GM19043 (cell line): ENCODE data around the gene FAM83D.

Source experiments
- ATAC-seq: cut with Tn5 transposase; IDR thresholded peaks from one replicate; pipeline ENCODE4 v1.9.1; 2021; ENCODE audit warnings: low read depth; ENCODE audit not compliant: unreplicated experiment

FAM83D gene

DNA sequence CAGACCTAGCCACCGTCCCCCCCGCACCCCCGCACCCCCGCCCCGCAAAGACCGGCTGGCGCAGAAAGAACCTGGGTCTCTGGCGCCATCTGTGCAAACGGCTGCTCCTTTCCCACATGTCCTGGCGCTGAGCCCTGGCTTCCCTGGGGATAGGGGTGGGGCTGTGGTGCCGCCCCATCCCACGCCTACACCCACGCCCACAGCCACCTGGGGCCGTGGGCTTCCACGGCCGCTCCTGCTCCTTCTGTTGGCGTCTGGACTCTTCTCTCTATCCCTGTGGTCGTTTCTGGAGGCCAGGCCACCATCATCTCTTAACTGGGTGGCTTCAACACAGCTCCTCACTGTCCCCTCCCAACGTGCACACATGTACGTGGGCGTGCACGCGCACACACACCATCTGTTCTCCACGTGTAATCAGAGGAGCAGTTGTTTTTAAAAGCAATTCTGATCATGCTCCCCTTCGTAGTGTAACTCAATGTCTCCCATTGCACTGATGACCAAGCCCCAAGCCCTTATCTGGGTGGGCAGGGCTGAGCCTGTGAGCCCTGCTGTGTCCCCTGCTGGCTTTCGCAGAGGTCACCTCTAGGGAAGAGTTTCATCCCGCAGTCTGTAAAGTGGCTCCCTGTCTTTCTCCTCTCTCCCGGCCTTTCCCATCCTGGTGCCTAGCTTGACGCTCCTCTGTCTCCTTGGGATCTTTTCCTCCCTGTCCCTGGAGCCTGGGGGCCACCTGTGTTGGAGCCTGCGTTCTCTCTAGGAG lies 31.9 kb upstream of the FAM83D start:
- no peak for ATAC-seq

DNA sequence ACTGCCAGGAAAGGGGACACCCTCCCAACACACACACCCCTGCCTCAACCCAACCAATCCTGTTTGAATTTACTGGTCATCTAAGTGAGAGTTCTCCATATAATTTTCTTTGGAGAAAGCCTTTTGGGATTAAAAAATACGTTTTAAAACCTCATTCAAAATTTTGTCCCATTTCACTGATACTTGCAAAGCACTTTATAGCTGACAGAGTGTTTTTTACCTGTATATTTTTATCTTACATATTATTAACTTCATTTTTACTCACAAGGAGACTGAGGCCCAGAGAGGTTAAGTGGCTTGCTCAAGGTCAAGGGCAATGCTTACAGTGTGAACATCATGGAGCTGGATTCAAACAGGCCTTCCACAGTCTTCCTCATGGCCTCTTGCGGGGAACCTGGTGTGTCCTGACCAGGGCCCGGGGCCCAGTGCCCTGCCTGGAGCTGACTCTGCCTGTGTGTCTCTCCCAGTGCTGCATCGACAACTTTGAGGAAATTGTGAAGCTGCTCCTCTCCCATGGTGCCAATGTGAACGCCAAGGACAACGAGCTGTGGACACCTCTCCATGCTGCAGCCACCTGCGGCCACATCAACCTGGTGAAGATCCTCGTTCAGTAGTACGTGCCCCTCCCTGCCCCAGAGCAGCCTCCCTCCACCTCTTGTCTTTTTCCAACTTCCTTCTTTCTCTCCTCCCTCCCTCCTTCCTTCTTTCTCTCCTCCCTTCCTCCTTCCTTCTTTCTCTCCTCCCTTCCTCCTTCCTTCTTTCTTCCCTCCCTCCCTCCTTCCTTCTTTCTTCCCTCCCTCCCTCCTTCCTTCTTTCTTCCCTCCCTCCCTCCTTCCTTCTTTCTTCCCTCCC lies 30.9 kb upstream of the FAM83D start:
- no peak for ATAC-seq

DNA sequence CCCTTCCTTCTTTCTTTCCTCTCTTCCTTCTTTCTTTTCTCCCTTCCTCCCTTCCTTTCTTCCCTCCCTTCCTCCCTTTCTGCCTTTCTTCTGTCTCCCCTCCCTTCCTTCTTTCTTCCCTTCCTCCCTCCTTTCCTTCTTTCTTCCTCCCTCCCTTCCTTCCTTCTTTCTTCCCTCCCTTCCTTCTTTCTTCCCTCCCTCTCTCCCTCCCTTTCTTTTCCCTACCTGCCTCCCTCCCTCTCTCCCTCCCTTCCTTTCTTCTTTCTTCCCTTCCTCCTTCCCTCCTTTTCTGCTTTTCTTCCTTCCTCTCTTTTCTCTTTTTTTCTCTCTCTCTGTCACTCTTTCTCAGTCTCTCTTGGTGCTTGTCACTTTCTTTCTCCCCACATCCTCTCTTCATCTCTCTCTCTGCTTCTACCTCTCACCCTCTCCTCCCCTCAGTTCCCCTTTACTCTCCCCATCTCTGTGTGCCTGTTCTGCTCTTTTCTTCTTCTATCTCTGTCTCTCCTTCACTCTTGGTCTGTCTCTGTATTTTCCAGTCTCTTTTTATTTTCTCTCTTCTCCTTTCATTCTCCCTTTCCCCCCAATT lies 30.1 kb upstream of the FAM83D start:
- ATAC-seq: no peak

DNA sequence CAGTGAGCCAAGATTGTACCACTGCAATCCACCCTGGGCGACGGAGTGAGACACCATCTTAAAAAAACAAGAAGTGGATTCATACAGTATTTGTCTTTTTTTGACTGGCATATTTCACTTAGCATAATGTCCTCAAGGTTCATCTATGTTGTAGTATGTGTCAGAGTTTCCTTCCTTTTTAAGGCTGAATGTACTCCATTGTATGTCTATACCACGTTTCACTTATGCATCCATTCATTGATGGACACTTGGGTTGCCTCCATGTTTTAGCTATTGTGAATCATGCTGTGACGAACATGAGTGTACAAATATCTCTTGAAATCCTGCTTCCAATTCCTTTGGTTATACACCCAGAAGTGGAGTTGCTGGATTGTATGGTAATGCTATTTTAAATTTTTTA lies 28.9 kb upstream of the FAM83D start:
- ATAC-seq: no peak

DNA sequence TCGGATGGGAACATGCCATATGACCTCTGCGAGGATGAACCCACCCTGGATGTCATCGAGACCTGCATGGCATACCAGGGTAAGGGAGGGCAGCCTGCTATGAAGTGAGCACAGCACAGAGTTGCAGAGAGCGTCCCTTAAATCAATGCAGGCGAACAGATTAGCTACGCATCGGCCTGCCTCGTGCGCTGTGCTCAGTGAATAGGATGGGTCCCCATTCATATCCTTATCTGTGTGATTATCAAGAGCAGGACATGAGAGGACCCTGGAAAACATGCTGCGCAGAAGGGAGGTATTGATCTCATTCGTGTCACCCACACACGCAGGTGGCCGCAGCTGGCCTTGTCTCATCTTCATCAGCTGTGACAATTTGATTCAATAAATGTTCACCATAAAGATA lies 25.6 kb upstream of the FAM83D start:
- ATAC-seq: no peak

DNA sequence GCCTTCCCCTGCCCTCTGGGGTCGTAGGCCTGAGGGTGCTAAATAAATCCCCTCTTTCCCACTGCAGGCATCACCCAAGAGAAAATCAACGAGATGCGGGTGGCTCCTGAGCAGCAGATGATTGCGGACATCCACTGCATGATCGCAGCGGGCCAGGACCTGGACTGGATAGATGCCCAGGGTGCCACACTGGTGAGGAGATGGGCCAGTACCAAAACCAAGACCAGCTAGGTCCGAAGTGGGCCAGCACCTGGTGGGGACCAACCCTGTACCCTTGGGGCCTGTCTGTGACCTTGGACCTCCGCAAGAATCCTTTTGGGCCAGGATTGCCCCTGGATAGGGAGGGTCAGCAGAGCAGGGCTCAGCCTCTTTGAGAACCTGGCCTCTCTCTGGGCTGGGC lies 23.6 kb upstream of the FAM83D start:
- ATAC-seq: no peak

DNA sequence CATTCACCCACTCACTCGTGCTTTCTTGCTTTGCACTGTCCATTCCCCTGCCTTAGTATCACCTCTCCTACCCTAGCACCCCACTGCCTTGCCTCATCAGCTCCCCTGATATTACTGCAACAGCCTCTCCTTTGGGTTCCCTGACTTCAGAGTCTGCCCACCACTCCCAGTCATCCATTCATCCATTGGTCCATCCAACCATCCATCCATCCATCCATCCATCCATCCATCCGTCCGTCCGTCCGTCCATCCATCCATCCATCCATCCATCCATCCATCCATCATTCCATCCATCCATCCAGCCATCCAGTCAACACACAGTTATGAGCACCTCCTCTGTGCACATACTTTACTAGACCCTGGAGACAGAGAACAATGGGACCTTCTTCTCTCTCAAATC lies 22.9 kb upstream of the FAM83D start:
- ATAC-seq: no peak

DNA sequence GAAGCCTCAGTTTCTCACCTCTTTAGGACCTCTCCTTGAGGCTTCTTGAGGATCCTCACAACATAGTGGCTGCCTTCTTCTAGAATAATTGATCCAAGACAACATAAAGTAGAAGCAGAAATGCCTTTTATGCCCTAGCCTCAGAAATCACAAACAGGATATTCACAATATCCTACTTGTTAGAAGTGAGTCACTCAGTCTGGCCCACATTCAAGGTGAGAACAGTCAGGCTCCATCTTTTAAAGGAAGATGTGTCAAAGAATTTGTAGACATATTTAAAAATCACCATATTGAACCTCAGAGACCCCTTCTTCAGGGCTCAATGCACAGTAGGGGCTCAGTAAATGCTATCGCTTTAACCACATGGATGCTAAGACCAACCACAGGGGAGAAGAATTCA lies 20.8 kb upstream of the FAM83D start:
- no peak for ATAC-seq

DNA sequence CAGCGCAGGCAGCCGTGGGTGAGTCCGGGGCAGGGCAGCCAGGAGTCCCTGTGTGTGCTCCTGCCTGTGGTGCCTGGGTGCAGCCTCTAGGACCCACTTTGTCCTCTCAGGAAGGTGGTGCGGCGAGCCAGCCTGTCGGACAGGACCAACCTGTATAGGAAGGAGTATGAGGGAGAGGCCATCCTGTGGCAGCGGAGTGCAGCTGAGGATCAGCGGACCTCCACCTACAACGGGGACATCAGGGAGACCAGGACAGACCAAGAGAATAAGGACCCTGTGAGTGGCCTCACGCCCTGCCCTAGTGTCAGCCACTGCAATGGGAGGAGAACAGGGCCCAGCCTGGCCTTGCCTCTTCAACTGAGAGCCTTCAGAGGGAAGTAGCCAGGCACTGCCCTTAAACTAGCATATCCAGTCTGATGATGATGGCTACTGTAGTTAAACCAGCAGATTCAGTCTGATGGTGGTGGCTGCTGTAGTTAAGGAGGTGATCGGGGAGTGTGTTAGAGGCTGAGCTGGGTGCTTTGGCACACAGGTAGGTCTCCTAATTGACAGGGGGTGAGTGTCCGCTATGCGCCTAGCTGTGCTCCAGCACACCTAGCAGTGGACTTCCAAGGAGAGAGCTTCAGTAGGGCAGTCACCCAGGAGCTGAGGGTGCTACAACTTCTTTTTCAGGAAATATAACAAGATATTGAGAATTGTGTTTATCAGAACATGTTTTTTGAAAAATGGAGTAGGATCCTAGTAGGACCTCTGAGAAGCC lies 18.1 kb upstream of the FAM83D start:
- no peak for ATAC-seq

DNA sequence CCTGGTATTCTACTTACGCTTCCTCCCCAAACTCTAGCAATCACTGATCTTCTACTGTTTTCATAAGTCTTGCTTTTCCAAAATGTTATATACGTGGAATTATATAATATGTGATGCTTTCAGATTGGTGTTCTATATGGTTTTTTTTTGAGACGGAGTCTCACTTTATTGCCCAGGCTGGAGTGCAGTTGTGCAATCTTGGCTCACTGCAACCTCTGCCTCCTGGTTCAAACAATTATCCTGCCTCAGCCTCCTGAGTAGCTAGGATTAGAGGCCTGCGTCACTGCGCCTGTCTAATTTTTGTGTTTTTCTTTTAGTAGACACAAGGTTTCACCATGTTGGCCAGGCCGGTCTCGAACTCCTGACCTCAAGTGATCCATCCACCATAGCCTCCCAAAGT lies 10.9 kb upstream of the FAM83D start:
- ATAC-seq: no peak

DNA sequence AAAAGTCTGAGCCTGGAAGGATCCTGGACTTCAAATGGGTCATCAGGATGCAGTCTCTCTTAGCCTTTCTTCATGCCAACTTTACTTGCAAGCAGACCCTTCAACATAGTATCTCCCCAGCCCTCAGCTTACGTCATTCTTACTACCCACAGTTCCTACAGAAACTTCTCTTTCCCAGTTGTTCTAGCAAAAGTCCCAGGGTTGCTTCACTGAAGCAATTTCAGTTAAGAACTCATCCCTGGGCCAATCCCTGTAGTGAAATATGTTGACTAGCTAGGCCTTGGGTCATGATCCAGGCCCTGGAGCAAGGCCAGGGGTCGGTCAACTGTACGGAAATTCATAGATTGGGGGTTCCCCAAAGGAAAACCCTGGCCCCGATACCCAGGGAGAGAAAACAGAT lies 8.6 kb upstream of the FAM83D start:
- ATAC-seq: no peak

DNA sequence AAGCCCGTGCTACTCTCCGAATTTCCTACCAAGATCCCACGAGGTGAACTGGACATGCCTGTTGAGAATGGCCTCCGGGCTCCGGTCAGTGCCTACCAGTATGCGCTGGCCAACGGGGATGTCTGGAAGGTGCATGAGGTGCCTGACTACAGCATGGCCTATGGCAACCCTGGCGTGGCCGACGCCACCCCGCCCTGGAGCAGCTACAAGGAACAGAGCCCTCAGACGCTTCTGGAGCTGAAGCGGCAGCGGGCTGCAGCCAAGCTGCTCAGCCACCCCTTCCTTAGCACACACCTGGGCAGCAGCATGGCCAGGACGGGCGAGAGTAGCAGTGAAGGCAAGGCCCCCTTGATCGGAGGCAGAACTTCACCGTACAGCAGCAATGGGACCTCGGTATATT lies 8.0 kb upstream of the FAM83D start:
- no peak for ATAC-seq

DNA sequence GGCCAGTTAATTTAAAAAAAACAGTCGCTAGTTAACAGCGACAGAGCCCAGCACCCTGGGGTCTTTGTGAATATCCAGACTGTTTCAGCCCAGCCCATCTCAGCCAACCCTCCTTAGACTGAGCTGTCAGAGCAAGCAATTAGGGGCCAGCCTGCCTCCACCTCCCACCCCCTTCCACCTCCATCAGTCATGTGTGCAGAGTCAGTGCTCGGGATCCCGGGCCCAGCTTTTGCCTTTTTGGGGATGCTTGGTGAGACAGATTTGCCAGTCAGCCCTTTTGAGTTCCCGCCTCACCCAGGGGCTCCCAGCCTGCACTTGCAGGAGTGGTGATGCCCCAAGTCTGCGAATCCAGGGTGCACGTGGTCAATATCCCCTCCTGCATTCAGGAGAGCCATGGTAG lies 6.5 kb upstream of the FAM83D start:
- ATAC-seq: no peak

DNA sequence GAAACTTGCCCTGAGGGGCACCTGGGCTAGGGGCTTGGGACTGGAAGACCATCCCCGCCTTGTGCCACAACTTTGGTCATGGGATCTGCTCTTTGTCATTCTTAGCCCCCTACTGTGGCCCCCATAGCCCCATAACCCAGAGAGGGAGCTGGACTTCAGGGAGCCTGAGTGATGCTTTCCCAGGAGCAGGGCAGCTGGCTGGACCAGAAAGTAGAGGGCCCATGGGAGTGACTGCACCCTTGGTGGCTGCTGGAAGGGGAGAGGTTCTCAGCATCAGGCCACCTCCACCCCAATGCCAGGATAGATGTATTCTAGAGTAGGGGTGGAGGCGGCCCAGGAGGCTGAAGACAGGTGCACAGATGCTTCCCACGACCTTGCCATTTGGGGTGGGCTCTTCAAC lies 5.8 kb upstream of the FAM83D start:
- no peak for ATAC-seq

DNA sequence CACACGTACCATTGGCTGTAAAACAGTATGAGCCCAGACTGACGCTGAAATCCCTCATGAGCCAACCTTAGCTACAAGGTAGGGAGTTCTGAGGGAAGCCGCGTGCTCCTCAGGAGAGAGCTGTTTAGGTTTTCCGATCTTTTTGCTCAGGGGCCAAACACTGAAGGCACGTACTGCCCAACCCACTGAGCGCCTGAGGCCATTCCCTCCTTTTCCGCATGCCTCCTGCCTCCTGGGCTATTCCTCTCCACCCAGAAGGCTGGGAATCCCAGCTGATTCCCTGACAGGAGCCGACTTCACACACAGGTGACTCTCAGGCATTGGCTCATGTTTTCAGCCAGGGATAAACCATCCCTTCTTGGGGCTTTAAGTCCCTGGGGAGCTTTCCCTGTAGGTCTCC lies 5.4 kb upstream of the FAM83D start:
- ATAC-seq: no peak

DNA sequence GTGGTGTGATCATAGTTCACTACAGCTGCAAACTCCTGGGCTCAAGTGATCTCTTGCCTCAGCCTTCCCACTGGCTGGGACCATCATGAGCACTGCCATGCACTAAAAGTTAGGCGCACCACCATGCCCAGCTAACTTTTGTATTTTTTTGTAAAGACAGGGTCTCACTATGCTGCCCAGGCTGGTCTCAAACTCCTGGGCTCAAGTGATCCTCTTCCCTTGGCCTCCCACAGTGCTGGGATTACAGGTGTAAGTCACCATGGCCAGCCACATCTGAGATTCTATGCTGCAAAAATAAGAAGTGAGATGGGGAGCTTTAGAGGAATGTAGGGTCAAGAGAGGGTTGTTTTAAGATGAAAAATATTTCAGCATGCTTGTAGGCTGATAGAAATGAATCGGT lies 1.5 kb upstream of the FAM83D start:
- no peak for ATAC-seq

DNA sequence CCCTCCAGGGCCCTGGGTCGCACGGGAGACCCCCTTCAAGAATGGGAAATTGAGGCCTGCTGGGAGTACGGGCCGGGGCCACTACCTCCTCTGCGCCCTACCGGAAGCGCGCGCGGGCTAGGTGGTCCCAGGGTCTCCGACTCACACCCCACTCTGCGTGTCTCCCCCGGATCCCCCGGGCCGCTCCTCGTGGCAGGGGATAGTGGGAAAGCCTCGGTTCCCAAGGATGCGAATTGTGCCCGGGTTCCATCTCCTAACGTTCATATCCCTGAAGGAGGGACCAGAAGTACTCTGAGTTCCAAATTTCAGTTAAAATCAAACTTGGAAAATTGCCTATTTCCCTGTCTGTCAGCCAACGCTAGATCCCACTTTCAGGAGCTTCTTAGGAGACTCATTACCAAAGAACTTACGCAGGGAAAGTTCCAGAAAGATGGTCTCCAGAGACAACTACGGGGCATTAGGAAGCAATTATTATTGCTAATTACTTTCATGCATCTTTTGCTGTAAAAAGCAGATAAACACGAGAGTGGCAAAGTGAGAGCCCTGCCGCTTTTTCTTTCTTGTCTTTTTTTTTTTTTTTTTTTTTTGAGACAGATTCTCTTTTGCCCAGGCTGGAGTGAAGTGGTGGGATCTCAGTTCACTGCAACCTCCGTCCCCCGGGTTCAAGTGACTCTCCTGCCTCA lies 858 bp downstream of the FAM83D start:
- ATAC-seq: no peak

DNA sequence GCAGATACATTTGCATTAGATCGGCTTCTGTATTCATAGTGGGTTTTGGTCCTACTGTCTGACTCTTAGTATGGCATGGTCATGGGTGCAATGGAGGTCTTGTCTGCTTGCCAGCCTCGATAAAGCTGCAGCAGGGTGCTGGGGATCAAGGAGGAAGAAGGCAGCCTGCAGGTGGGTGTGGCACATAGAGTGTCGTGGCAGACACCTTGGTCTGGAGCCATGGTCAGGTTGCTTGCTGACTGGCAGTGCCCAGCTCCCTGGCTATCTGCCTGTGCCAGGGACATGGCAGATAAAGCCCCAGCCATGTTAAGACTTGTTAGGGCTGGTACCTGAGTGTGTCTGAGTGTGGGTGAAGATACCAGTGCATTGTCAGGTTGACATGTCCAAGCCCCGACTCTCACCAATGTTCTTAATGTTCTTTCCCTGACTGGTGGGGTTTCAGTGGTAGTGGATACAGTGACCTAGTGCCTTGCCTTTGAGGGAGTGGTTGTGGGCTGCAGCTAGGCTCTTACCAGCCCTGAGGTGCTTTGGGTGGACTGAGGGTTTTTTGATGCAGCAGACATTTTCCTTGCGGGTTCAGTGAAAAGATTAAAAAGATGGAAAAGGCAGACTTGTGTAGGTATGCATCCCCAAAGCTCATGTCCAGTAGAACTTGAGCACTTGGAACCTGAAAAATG lies 1.8 kb downstream of the FAM83D start:
- ATAC-seq: no peak

DNA sequence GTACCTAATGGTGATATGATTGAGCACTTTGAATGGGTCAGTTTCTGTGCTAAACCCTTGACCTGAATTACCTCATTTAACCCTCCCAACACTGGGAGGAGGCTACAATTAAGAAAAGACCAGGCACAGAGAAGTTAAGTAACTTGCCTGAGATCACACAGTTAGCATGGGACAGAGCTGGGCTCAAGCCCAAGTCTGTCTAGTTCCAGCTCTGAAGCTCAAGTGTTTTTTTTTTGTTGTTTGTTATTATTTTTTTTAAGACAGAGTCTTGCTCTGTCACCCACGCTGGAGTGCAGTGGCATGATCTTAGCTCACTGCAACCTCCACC lies 4.0 kb downstream of the FAM83D start:
- ATAC-seq: no peak

DNA sequence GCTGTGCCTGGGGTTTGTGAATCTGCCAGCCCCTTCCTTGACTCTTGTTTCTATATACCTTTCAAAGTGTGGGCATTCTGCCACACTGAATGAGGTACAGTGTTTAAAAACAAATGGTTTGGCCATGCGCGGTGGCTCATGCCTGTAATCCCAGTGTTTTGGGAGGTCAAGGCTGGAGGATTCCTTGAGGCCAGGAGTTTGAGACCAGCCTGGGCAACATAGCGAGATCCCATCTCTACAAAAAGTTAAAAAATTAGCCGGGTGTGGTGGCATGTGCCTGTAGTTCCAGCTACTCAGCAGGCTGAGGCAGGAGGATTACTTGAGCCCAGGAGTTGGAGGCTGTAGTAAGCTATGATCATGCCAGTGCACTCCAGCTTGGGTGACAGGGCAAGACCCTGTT lies 5.8 kb downstream of the FAM83D start:
- no peak for ATAC-seq
